ENCODE results near the gene SHANK2. TPM values are rescaled to one million over a fixed set of nuclear protein-coding genes. Genes with fewer than 3 reads are reported as not detected.

SHANK2 gene
- total RNA-seq, 4 donors from 2014 or later, result 10.8 to 25.3 (median 15.6) TPM

DNA sequence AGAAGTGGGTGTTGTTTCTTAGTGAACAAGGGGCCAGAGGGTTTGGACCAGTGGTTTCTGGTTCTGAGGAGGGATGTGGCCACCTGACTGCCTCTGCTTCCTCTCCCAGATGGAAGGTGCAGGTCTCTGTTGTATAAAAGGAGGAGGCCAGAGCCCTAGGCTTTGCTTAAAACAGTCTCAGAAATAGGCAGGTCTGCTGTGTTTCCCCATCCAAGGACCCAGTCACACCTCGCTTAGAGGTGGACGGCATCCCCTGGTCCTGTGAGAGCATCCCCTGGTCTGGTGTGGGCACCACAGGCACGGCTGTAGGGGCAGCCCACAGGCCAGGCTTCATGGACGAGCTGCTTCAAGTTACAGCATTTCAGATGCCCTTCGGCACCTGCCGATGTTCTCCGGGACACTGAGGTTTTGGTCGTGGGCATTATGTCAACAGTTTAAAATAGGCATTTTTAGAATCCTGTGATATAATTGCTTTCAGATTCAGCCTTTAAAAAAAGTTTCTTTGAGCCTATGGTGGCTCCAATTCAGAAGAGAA, 45.7 kb upstream of the SHANK2 start:
- intact Hi-C loops (cut with DNase I), result no loop called here
- TF ChIP-seq EP300 (IDR thresholded peaks at IDR 0.05) (no peak), POLR2AphosphoS5 (IDR thresholded peaks at IDR 0.05) (no peak), POLR2A (IDR thresholded peaks at IDR 0.05; ENCODE audit: low read depth) (no peak)
- TF ChIP-seq, protein P1, sequence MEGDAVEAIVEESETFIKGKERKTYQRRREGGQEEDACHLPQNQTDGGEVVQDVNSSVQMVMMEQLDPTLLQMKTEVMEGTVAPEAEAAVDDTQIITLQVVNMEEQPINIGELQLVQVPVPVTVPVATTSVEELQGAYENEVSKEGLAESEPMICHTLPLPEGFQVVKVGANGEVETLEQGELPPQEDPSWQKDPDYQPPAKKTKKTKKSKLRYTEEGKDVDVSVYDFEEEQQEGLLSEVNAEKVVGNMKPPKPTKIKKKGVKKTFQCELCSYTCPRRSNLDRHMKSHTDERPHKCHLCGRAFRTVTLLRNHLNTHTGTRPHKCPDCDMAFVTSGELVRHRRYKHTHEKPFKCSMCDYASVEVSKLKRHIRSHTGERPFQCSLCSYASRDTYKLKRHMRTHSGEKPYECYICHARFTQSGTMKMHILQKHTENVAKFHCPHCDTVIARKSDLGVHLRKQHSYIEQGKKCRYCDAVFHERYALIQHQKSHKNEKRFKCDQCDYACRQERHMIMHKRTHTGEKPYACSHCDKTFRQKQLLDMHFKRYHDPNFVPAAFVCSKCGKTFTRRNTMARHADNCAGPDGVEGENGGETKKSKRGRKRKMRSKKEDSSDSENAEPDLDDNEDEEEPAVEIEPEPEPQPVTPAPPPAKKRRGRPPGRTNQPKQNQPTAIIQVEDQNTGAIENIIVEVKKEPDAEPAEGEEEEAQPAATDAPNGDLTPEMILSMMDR (IDR thresholded peaks at IDR 0.05), result no peak
- Histone ChIP-seq H3K4me3 (no peak overlapping the region), H3K36me3 (no peaks in the 10 kb centered on the region), H3K27me3 (peaks cover 0 to 49% (median 0%) of the 10 kb centered on the region in 4 donors), H3K4me1 (no peaks in the 10 kb centered on the region), H3K27ac (replicated peaks in 1 of 4) (no peak overlapping the region), H3K9me3 (no peaks in the 10 kb centered on the region)
- WGBS, result 90% methylated on average over 6 of the region's 8 CpGs
- peak; percentile 74 for DNase-seq (ENCODE audit: extremely low spot score)

DNA sequence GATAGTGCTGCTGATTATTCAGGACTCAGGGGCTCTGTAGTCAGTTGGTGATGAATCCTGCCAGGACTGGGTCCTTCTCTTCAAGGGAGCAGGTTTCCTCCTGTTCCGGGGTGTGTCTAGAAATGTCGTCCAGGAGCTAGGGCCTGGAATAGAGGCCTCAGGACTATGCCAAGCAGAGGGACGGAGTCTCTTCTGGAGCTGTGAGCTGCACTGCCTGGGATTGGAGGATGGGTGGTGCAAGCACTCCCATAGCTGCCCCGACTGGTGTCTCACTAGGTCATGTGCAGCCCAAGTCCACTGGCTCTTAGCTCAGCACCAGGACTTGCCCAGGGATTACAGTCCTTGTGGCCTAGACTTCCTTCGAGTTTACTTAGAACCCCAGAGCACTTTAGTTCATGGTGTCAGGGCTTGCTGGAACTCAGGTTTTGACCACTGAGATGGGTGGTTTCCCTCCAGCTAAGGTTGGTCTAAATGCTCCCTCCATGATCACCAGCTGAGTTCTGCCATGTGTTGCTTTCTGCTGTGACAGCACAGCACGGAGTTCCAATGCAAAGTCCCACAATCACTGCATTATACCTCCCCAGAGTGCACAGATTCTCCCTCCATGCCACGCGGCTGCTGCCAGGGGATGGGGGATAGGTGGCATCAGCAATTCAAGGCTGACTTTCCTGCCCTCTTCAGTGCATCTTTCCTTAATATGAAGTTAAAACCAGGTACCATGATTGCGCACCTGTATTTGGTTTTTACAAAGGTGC, 42.6 kb upstream of the SHANK2 start:
- Histone ChIP-seq H3K27ac (replicated peaks in 1 of 4) (no peak overlapping the region), H3K9me3 (peaks cover 0 to 24% (median 17%) of the 10 kb centered on the region in 4 donors), H3K36me3 (no peaks in the 10 kb centered on the region), H3K4me3 (no peak overlapping the region), H3K27me3 (peaks cover 0 to 32% (median 0%) of the 10 kb centered on the region in 4 donors), H3K4me1 (no peaks in the 10 kb centered on the region)
- TF ChIP-seq POLR2AphosphoS5 (IDR thresholded peaks at IDR 0.05), result no peak
- TF ChIP-seq, protein P1 (IDR thresholded peaks at IDR 0.05), result no peak
- no peak for TF ChIP-seq EP300 (IDR thresholded peaks at IDR 0.05)
- no peak for TF ChIP-seq POLR2A (IDR thresholded peaks at IDR 0.05; ENCODE audit: low read depth)
- 68% methylated on average over 3 of the region's 9 CpGs for WGBS
- intact Hi-C loops (cut with DNase I), result no loop called here
- no peak for DNase-seq (ENCODE audit: extremely low spot score)

DNA sequence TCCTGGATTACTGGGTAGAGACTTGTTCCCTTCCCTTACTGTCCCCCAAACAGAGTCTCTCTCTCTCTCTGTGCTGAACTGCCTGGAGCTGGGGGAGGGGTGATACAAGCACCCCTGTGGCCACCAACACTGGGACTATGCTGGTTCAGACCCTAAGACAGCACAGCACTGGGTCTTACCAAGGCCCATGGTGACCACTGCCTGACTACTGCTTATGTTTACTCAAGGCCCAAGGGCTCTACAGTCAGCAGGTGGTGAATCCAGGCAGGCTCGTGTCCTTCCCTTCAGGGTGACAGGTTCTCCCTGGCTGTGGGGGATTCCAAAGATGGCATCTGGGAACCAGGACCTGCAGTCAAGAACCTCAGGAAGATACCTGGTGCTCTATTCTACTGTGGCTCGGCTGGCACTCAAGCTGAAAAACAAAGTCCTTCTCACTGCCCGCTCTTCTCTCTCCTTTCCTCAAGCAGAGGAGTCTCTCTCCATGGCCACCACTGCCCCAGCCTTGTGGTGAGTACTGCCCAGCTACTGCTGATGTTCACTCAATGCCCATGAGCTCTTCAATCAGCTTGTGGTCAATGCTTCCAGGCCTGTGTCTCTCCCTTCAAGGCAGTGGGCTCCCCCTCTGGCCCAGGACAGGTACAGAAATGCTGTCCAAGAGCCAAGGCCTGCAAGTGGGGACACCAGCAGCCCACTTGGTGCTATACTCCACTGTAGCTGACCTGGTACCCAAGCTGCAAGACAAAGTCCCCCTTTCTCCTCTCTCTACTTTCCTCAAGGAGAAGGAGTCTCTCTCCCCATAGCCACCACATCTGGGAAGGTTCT, 41.8 kb upstream of the SHANK2 start:
- H3K27ac ChIP-seq (replicated peaks in 1 of 4), result no peak overlapping the region
- peaks cover 0 to 32% (median 22%) of the 10 kb centered on the region in 4 donors for H3K9me3 ChIP-seq
- peaks cover 0 to 24% (median 0%) of the 10 kb centered on the region in 4 donors for H3K27me3 ChIP-seq
- 81% methylated on average over 3 of the region's 3 CpGs for WGBS
- DNase-seq (ENCODE audit: extremely low spot score), result peak; percentile 60
- no peaks in the 10 kb centered on the region for H3K4me1 ChIP-seq
- no peak overlapping the region for H3K4me3 ChIP-seq
- intact Hi-C loops (cut with DNase I), result no loop called here
- TF ChIP-seq EP300 (IDR thresholded peaks at IDR 0.05), result no peak
- TF ChIP-seq POLR2A (IDR thresholded peaks at IDR 0.05; ENCODE audit: low read depth), result no peak
- TF ChIP-seq, protein P1 (IDR thresholded peaks at IDR 0.05), result no peak
- no peak for TF ChIP-seq POLR2AphosphoS5 (IDR thresholded peaks at IDR 0.05)
- no peaks in the 10 kb centered on the region for H3K36me3 ChIP-seq

DNA sequence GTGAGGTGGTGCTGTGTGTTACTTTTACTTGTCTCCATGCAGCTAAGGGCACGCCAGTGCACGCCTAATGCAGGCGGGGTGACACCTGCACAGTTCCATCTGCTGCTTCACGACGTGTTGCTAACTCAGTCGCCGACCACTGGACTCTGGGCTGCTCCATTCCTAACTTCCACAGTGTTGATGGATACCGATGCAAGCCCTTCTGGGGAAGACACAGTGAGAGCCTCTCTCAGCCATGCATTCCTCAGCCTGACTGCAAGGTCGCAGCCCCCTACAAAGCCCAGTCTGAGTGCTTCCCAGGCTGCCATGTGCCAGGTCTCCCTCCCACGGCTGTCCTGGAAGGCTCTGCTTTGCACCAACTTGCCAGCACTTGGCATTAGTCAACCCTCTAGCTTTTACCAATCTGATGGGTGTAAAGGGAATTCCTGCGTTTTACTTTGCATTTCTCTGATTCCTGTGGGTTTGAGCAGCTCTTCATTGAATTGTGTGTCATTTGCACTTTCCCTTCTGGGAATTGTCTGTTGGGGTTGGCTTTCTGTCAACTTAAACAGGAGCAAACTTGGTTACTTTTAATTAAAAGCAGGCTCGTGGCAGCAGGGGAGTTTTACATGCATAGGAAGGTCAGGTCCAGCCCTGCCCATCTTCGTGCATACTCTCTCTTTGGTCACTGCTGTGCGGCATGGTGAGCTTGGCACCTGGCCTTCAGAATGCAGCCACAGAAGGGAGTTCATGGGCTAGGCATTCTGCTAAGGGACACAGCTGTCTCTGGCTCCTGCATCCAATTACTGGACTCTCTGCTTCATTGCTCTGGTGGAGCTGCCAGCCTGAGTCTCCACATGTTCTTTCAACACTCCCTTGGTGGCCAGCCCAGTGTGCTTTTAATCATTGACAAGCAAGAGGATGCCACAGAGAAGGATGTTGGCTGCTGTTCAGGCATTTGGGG, 34.6 kb upstream of the SHANK2 start:
- H3K27me3 ChIP-seq, result peaks cover 0 to 56% (median 0%) of the 10 kb centered on the region in 4 donors
- H3K4me1 ChIP-seq, result no peaks in the 10 kb centered on the region
- intact Hi-C loops (cut with DNase I), result no loop called here
- H3K9me3 ChIP-seq, result peaks cover 0 to 31% (median 26%) of the 10 kb centered on the region in 4 donors
- no peak overlapping the region for H3K27ac ChIP-seq (replicated peaks in 1 of 4)
- no peak for DNase-seq (ENCODE audit: extremely low spot score)
- no peak overlapping the region for H3K4me3 ChIP-seq
- TF ChIP-seq POLR2AphosphoS5 (IDR thresholded peaks at IDR 0.05) (no peak), POLR2A (IDR thresholded peaks at IDR 0.05; ENCODE audit: low read depth) (no peak), EP300 (IDR thresholded peaks at IDR 0.05) (no peak)
- TF ChIP-seq, protein P1 (IDR thresholded peaks at IDR 0.05), result no peak
- no peaks in the 10 kb centered on the region for H3K36me3 ChIP-seq
- 50% methylated on average over 11 of the region's 14 CpGs for WGBS
